Ishikawa (cell line): ENCODE results near the gene SPINK14.

Experiments used
- CEBPB ChIP-seq: IDR thresholded peaks from 2 replicates; pipeline ENCODE4 v1.6.1; 2012
- CREB1 ChIP-seq: IDR thresholded peaks from 2 replicates; pipeline ENCODE4 v1.6.1; 2012; ENCODE audit warnings: low read depth
- EGR1 ChIP-seq: IDR thresholded peaks from 2 replicates; pipeline ENCODE4 v1.6.1; 2012
- EP300 ChIP-seq: IDR thresholded peaks from 2 replicates; pipeline ENCODE4 v1.6.1; 2012; ENCODE audit warnings: borderline replicate concordance
- FOXM1 ChIP-seq: IDR thresholded peaks from 2 replicates; pipeline ENCODE4 v1.6.1; 2012; ENCODE audit warnings: low read depth, borderline replicate concordance
- NFIC ChIP-seq: IDR thresholded peaks from 2 replicates; pipeline ENCODE4 v1.6.1; 2012
- RAD21 ChIP-seq: IDR thresholded peaks from 2 replicates; pipeline ENCODE4 v1.6.1; 2012; ENCODE audit warnings: low read depth
- TAF1 ChIP-seq: IDR thresholded peaks from 2 replicates; pipeline ENCODE4 v1.6.1; 2012; ENCODE audit warnings: low read depth, mild to moderate bottlenecking
- TCF12 ChIP-seq: IDR thresholded peaks from 2 replicates; pipeline ENCODE4 v1.6.1; 2012; ENCODE audit warnings: low read depth
- TEAD4 ChIP-seq: IDR thresholded peaks from 2 replicates; pipeline ENCODE4 v1.6.1; 2012
- YY1 ChIP-seq: IDR thresholded peaks from 2 replicates; pipeline ENCODE4 v1.6.1; 2012; ENCODE audit warnings: low read depth
- ZBTB7A ChIP-seq: IDR thresholded peaks from 2 replicates; pipeline ENCODE4 v1.6.1; 2012; ENCODE audit warnings: low read depth
- TF ChIP-seq, protein P1 (sequence below): IDR thresholded peaks from 2 replicates; pipeline ENCODE4 v1.6.1; 2012; ENCODE audit warnings: low read depth, mild to moderate bottlenecking
- TF ChIP-seq, protein P2 (sequence below): IDR thresholded peaks from 2 replicates; pipeline ENCODE4 v1.6.1; 2012
- TF ChIP-seq, protein P3 (sequence below): IDR thresholded peaks from 2 replicates; pipeline ENCODE4 v1.6.1; 2012

The SPINK14 gene

DNA sequence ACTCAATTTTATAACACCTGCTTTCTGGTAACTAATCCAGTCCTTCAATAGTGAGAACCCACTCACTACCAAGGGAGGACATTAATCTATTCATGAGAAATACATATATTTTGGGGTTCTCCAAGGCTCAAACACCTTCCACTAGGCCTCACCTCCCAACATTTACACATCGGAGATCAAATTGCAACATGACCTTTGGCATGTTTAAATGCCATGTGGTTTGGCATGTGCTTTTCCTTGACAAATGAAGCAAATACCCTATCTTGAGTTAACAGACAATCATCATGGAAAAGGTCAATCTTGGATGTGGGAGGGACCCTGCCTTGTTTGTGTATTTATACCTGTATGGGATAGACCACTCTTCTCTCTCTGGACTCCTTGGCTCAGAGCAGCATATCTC lies 21.9 kb upstream of the SPINK14 start:
- no peak for TF ChIP-seq NFIC
- TF ChIP-seq CEBPB: no peak
- no peak for TF ChIP-seq ZBTB7A
- TF ChIP-seq CREB1: no peak
- TF ChIP-seq FOXM1: no peak
- TF ChIP-seq TEAD4: no peak
- TF ChIP-seq EP300: no peak
- TF ChIP-seq, protein P1, sequence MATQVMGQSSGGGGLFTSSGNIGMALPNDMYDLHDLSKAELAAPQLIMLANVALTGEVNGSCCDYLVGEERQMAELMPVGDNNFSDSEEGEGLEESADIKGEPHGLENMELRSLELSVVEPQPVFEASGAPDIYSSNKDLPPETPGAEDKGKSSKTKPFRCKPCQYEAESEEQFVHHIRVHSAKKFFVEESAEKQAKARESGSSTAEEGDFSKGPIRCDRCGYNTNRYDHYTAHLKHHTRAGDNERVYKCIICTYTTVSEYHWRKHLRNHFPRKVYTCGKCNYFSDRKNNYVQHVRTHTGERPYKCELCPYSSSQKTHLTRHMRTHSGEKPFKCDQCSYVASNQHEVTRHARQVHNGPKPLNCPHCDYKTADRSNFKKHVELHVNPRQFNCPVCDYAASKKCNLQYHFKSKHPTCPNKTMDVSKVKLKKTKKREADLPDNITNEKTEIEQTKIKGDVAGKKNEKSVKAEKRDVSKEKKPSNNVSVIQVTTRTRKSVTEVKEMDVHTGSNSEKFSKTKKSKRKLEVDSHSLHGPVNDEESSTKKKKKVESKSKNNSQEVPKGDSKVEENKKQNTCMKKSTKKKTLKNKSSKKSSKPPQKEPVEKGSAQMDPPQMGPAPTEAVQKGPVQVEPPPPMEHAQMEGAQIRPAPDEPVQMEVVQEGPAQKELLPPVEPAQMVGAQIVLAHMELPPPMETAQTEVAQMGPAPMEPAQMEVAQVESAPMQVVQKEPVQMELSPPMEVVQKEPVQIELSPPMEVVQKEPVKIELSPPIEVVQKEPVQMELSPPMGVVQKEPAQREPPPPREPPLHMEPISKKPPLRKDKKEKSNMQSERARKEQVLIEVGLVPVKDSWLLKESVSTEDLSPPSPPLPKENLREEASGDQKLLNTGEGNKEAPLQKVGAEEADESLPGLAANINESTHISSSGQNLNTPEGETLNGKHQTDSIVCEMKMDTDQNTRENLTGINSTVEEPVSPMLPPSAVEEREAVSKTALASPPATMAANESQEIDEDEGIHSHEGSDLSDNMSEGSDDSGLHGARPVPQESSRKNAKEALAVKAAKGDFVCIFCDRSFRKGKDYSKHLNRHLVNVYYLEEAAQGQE: no peak
- TF ChIP-seq TCF12: no peak
- no peak for TF ChIP-seq RAD21
- TF ChIP-seq, protein P2, sequence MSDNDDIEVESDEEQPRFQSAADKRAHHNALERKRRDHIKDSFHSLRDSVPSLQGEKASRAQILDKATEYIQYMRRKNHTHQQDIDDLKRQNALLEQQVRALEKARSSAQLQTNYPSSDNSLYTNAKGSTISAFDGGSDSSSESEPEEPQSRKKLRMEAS: no peak
- TF ChIP-seq EGR1: no peak
- no peak for TF ChIP-seq YY1
- TF ChIP-seq TAF1: no peak
- TF ChIP-seq, protein P3, sequence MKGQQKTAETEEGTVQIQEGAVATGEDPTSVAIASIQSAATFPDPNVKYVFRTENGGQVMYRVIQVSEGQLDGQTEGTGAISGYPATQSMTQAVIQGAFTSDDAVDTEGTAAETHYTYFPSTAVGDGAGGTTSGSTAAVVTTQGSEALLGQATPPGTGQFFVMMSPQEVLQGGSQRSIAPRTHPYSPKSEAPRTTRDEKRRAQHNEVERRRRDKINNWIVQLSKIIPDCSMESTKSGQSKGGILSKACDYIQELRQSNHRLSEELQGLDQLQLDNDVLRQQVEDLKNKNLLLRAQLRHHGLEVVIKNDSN: no peak

DNA sequence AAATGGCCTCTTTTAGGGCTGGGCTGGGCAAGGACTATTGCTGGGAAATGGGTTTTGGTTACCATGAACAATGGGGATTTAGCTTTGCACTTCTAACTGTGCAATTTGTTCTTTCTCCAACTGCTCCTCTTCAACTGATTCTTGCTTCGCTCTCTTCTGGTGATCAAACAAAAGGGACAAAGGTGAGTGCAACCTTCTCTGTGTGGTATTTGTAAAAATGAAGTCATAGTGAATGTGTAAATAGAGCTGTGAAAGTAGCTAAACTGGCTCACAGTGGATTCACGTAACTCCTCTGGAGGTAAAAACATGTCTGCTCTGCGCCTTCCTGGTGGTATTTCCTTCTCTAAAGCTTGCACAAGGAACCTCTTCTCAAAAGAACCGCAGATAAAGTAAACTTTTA lies 20.9 kb upstream of the SPINK14 start:
- TF ChIP-seq ZBTB7A (no peak), CREB1 (no peak), CEBPB (no peak), FOXM1 (no peak), TEAD4 (no peak), EGR1 (no peak)
- TF ChIP-seq, protein P1: no peak
- TF ChIP-seq, protein P2: no peak
- TF ChIP-seq, protein P3: no peak

DNA sequence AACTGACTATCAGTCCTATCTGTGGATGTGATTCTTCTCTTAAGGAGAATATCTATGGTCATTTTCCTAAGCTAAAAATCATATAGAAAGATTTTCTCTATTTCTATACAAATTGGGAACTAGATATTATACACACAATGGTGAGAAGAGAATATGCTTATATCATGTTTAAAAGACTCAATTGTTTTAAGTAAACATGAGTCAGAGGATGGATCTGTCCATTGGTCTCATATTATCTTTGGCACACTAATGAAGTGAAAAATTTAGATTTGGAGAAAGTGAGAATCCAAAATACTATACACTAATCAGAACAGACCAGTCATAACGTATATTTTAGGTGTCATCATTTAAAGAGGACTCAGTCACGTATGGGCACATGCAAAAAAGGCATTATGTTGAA lies 16.5 kb upstream of the SPINK14 start:
- TF ChIP-seq, protein P1: no peak
- TF ChIP-seq NFIC (no peak), CREB1 (no peak), FOXM1 (no peak), RAD21 (no peak)

DNA sequence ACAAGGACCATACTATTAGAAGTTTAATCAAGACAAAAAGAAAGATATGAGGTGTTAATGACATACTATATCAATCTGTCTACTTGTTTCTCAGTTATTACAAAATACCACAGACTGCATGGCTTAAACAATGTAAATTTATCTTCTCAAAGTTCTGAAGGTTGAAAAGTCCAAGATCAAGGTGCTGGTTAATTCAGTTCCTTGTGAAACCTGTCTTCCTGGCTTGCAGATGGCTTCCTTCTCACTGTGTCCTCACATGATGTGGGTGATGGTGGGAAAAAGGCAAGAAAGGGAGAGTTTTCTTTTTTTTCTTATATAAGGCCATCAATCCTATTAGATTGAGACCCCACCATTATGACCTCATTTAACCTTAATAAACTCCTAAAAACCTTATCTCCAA lies 15.6 kb upstream of the SPINK14 start:
- TF ChIP-seq EGR1 (no peak), CEBPB (no peak), TCF12 (no peak), NFIC (no peak), CREB1 (no peak), TEAD4 (no peak), RAD21 (no peak), ZBTB7A (no peak), FOXM1 (no peak), EP300 (no peak), YY1 (no peak), TAF1 (no peak)
- TF ChIP-seq, protein P3: no peak
- TF ChIP-seq, protein P1: no peak
- TF ChIP-seq, protein P2: no peak
